SK-N-SH (cell line): ENCODE results near the gene MINDY3. TPM values are rescaled to one million over a fixed set of nuclear protein-coding genes. Genes with fewer than 3 reads are reported as not detected.

Experiments used
- CTCF ChIA-PET: fragments of 300-600, 350-600 bp; formaldehyde crosslinking; extraction: SDS; loops from one replicate; lab custom pipeline; 2021; lab: Yijun Ruan, JAX
- POLR2A ChIA-PET: fragments of 350-600 bp; sonication (Branson Sonifier 250); formaldehyde crosslinking; extraction: SDS; loops from one replicate; lab custom pipeline; 2020; ENCODE audit warnings: antibody characterized with exemption, inconsistent platforms; lab: Yijun Ruan, JAX
- DNase-seq: peaks from one replicate; pipeline ENCODE4 v3.0.0; 2012
- H2AFZ ChIP-seq: fragments of 200-600 bp; sonication (generic); 2 replicates; pipeline ENCODE4 v1.8.1; 2016; ENCODE audit warnings: antibody characterized with exemption, mild to moderate bottlenecking, low read depth
- H3F3A ChIP-seq: fragments of 200-600 bp; sonication (generic); replicated peaks from 2 replicates; pipeline ENCODE3; 2016; ENCODE audit warnings: antibody characterized with exemption, mild to moderate bottlenecking; ENCODE audit not compliant: insufficient read depth
- H3K27ac ChIP-seq, 2 experiments: fragments of 200-500 bp in 1 of 2; fragments of 200-600 bp in 1 of 2; sonication (Bioruptor generic) in 1 of 2; sonication (generic), shearing (Covaris generic) in 1 of 2; 2 replicates each; pipeline versions ENCODE4 v1.5.1 to v1.6.1; 2014 to 2016; ENCODE audit warnings: low read depth in 2 of 2, inconsistent platforms in 1 of 2, low read length in 1 of 2, mild to moderate bottlenecking in 1 of 2, mixed read lengths in 1 of 2
- H3K27me3 ChIP-seq: fragments of 200-600 bp; sonication (generic), shearing (Covaris generic); 2 replicates; pipeline ENCODE4 v1.6.1; 2016; ENCODE audit warnings: mixed run types; ENCODE audit not compliant: insufficient read depth
- H3K36me3 ChIP-seq, 2 experiments: fragments of 200-500 bp in 1 of 2; fragments of 200-600 bp in 1 of 2; sonication (Bioruptor generic) in 1 of 2; sonication (generic) in 1 of 2; replicated peaks in 1 of 2; 2 replicates each; pipeline versions ENCODE3 to v1.5.1; 2014 to 2016; ENCODE audit warnings: low read length in 1 of 2, mild to moderate bottlenecking in 1 of 2; ENCODE audit not compliant: insufficient read depth in 2 of 2, control insufficient read depth in 1 of 2
- H3K4me1 ChIP-seq, 2 experiments: fragments of 200-500 bp in 1 of 2; fragments of 200-600 bp in 1 of 2; sonication (Bioruptor generic) in 1 of 2; sonication (generic), shearing (Covaris generic) in 1 of 2; 2 replicates each; pipeline versions ENCODE4 v1.5.1 to v1.6.1; 2014 to 2016; ENCODE audit warnings: low read depth in 1 of 2, low read length in 1 of 2, mixed run types in 1 of 2; ENCODE audit not compliant: insufficient read depth in 2 of 2, control insufficient read depth in 1 of 2
- H3K4me2 ChIP-seq: fragments of 200-600 bp; sonication (generic), shearing (Covaris generic); 2 replicates; pipeline ENCODE4 v1.6.1; 2017; ENCODE audit warnings: mixed run types
- H3K4me3 ChIP-seq, 2 experiments: fragments of 200-500 bp in 1 of 2; fragments of 200-600 bp in 1 of 2; sonication (Bioruptor generic) in 1 of 2; sonication (generic), shearing (Covaris generic) in 1 of 2; 2 replicates each; pipeline versions ENCODE4 v1.5.1 to v1.8.1; 2014 to 2016; ENCODE audit warnings: low read depth in 2 of 2, inconsistent platforms in 1 of 2, low read length in 1 of 2, mild to moderate bottlenecking in 1 of 2, mixed read lengths in 1 of 2, moderate library complexity in 1 of 2
- H3K79me2 ChIP-seq: fragments of 200-600 bp; sonication (generic); 2 replicates; pipeline ENCODE4 v1.8.1; 2017; ENCODE audit warnings: mild to moderate bottlenecking; ENCODE audit not compliant: insufficient read depth
- H3K9ac ChIP-seq: fragments of 200-600 bp; sonication (generic); 2 replicates; pipeline ENCODE4 v1.6.1; 2017; ENCODE audit warnings: mixed run types
- H3K9me2 ChIP-seq: fragments of 200-600 bp; sonication (generic); 2 replicates; pipeline ENCODE4 v1.6.1; 2017; ENCODE audit warnings: mixed run types
- H3K9me3 ChIP-seq: fragments of 200-600 bp; sonication (generic); 2 replicates; pipeline ENCODE4 v1.6.1; 2017; ENCODE audit warnings: mixed run types, mild to moderate bottlenecking, moderate library complexity
- H4K20me1 ChIP-seq: fragments of 200-600 bp; sonication (generic); 2 replicates; pipeline ENCODE4 v1.6.1; 2017; ENCODE audit warnings: mild to moderate bottlenecking, mixed run types; ENCODE audit not compliant: insufficient read depth
- CHD2 ChIP-seq: fragments of 150-350 bp; IDR thresholded peaks from 2 replicates; pipeline ENCODE4 v1.6.1; 2018; ENCODE audit warnings: low read length; ENCODE audit not compliant: partially characterized antibody
- CTCF ChIP-seq: fragments of 200-600 bp; sonication (generic); IDR thresholded peaks from 2 replicates; pipeline ENCODE4 v1.6.1; 2017; ENCODE audit warnings: antibody characterized with exemption, mild to moderate bottlenecking, moderate library complexity
- ELF1 ChIP-seq: IDR thresholded peaks from 2 replicates; pipeline ENCODE4 v1.4.0; 2012
- EP300 ChIP-seq, 2 experiments: IDR thresholded peaks; 2 replicates each; pipeline versions ENCODE4 v1.4.0 to v1.6.1; 2012; ENCODE audit warnings: borderline replicate concordance in 1 of 2, low read depth in 1 of 2, low read length in 1 of 2
- FOSL2 ChIP-seq: IDR thresholded peaks from 2 replicates; pipeline ENCODE4 v1.4.0; 2012; ENCODE audit warnings: low read depth, mild to moderate bottlenecking, moderate library complexity, borderline replicate concordance
- FOXJ3 ChIP-seq: sonication (generic); formaldehyde crosslinking; IDR thresholded peaks from 2 replicates; pipeline ENCODE4 v1.5.1; 2020; ENCODE audit warnings: mild to moderate bottlenecking, missing genetic modification reagents
- FOXM1 ChIP-seq: IDR thresholded peaks from 2 replicates; pipeline ENCODE4 v1.4.0; 2012; ENCODE audit warnings: low read depth, mild to moderate bottlenecking
- GABPA ChIP-seq: IDR thresholded peaks from 2 replicates; pipeline ENCODE4 v1.4.0; 2012; ENCODE audit warnings: low read depth, mild to moderate bottlenecking
- GATA2 ChIP-seq: sonication (generic); formaldehyde crosslinking; IDR thresholded peaks from 2 replicates; pipeline ENCODE4 v1.5.0; 2020; ENCODE audit warnings: mild to moderate bottlenecking, missing genetic modification reagents
- IRF3 ChIP-seq: fragments of 150-350 bp; IDR thresholded peaks from 2 replicates; pipeline ENCODE4 v1.6.1; 2016; ENCODE audit warnings: mild to moderate bottlenecking, low read depth, low read length
- JUND ChIP-seq: IDR thresholded peaks from 2 replicates; pipeline ENCODE4 v1.4.0; 2012
- MAX ChIP-seq: IDR thresholded peaks from 2 replicates; pipeline ENCODE4 v1.4.0; 2012; ENCODE audit warnings: low read depth
- MXI1 ChIP-seq: IDR thresholded peaks from 2 replicates; pipeline ENCODE4 v1.6.1; 2012; ENCODE audit warnings: mild to moderate bottlenecking, low read depth, low read length, improper control_type of control experiment
- NRF1 ChIP-seq: IDR thresholded peaks from 2 replicates; pipeline ENCODE4 v1.6.1; 2012; ENCODE audit warnings: low read depth, mild to moderate bottlenecking, low read length
- PBX3 ChIP-seq: IDR thresholded peaks from 2 replicates; pipeline ENCODE4; 2012
- RAD21 ChIP-seq: IDR thresholded peaks from 2 replicates; pipeline ENCODE4 v1.6.1; 2012; ENCODE audit warnings: mild to moderate bottlenecking, low read length
- RCOR1 ChIP-seq: fragments of 150-350 bp; IDR thresholded peaks from 2 replicates; pipeline ENCODE4 v1.6.1; 2017; ENCODE audit warnings: antibody characterized with exemption, low read length
- RFX5 ChIP-seq: IDR thresholded peaks from 2 replicates; pipeline ENCODE4 v1.6.1; 2012; ENCODE audit warnings: mild to moderate bottlenecking, improper control_type of control experiment, low read length
- RXRA ChIP-seq: IDR thresholded peaks from 2 replicates; pipeline ENCODE4 v1.4.0; 2012; ENCODE audit warnings: low read depth, mild to moderate bottlenecking, borderline replicate concordance
- SIN3A ChIP-seq: IDR thresholded peaks from 2 replicates; pipeline ENCODE4 v1.6.1; 2012; ENCODE audit warnings: low read depth, mild to moderate bottlenecking, low read length, moderate library complexity, borderline replicate concordance
- SMC3 ChIP-seq: IDR thresholded peaks from 2 replicates; pipeline ENCODE4 v1.6.1; 2012; ENCODE audit warnings: low read depth, low read length, improper control_type of control experiment
- TAF1 ChIP-seq: IDR thresholded peaks from 2 replicates; pipeline ENCODE4 v1.6.1; 2012; ENCODE audit warnings: low read depth, mild to moderate bottlenecking, low read length, moderate library complexity, borderline replicate concordance
- USF1 ChIP-seq: IDR thresholded peaks from 2 replicates; pipeline ENCODE4 v1.4.0; 2012; ENCODE audit warnings: low read depth, borderline replicate concordance
- ZBTB33 ChIP-seq: IDR thresholded peaks from 2 replicates; pipeline ENCODE4 v1.4.0; 2012; ENCODE audit warnings: low read depth, borderline replicate concordance
- WGBS: methylation state at CpG from one replicate; pipeline ENCODE4 v1.1.6; 2017; ENCODE audit warnings: low lambda C conversion rate; 5-methylcytosine and 5-hydroxymethylcytosine counted together
- polyA plus RNA-seq, 3 experiments: library from polyadenylated mRNA; depleted of rRNA; stranded (reverse); fragments of >200 nt; gene quantifications; 2 replicates each; pipeline ENCODE4 v1.2.3, GENCODE V29; 2012

MINDY3 gene
- polyA plus RNA-seq, 1 of the 3 experiments (the other 2 are of a cell fraction), result 9.5 TPM

- TF ChIP-seq RCOR1 (no peak), MAX (no peak), SMC3 (peak; percentile 38; the same call in 1 of the 2 replicates), ELF1 (no peak), RXRA (no peak), RAD21 (peak; percentile 77), CHD2 (no peak), GABPA (no peak), SIN3A (no peak), RFX5 (no peak), IRF3 (no peak), CTCF (peak; percentile 87), FOXJ3 (CRISPR knock-in tag) (no peak), MXI1 (no peak), PBX3 (no peak), JUND (no peak), FOXM1 (no peak), TAF1 (no peak), EP300 (IDR thresholded peaks at IDR 0.05; ENCODE audit: borderline replicate concordance in 1 of 2, low read depth in 1 of 2, low read length in 1 of 2) (no peak), FOSL2 (no peak), ZBTB33 (no peak), GATA2 (CRISPR knock-in tag) (peak; percentile 21; the same call in 1 of the 2 replicates), USF1 (no peak), NRF1 (no peak)
- TF ChIP-seq, all 33 proteins: peak for 4
- H3K79me2 ChIP-seq, result no peaks in the 10 kb centered on the region
- no peak overlapping the region for H3K9ac ChIP-seq
- peak overlapping the region; percentile 34; the same call in 1 of the 2 replicates for H3K4me2 ChIP-seq
- no peaks in the 10 kb centered on the region for H3K9me2 ChIP-seq
- no peak overlapping the region for H3K4me3 ChIP-seq
- no peak overlapping the region; the same call in 1 of the 2 replicates for H2AFZ ChIP-seq
- ChIA-PET CTCF (interaction anchor here (0.6 to 3.1 kb wide), 5 partner anchors 10 to 642 kb away, joined by 3 to 16 read pairs (median 3); partner anchors contain the start of genes C1QL3 and MINDY3), POLR2A (no interaction called here)
- no peaks in the 10 kb centered on the region for H3F3A ChIP-seq
- no peak overlapping the region for H3K27ac ChIP-seq
- no peaks in the 10 kb centered on the region for H3K36me3 ChIP-seq
- H3K4me1 ChIP-seq, result no peaks in the 10 kb centered on the region
- H3K27me3 ChIP-seq, result peaks cover 14% of the 10 kb centered on the region; the same call in 1 of the 2 replicates
- peak; percentile 44 for DNase-seq
- WGBS, result 4% methylated on average over 2 of the region's 2 CpGs
- no peaks in the 10 kb centered on the region for H3K9me3 ChIP-seq
- H4K20me1 ChIP-seq, result no peaks in the 10 kb centered on the region
Measured at GRCh38 chr10:15879058-15879457, 18.8 kb upstream of the MINDY3 start.
